Measurements from ENCODE around the gene IL4I1.

IL4I1 gene

GRCh38 chr19:49849433-49850220 is 47.1 kb downstream of the IL4I1 start:
- DNase-seq: no peak

GRCh38 chr19:49848938-49849337 is 47.7 kb downstream of the IL4I1 start:
- DNase-seq: no peak

GRCh38 chr19:49847731-49848696 is 48.7 kb downstream of the IL4I1 start:
- DNase-seq: no peak

GRCh38 chr19:49846408-49846807 is 50.3 kb downstream of the IL4I1 start:
- DNase-seq: no peak

GRCh38 chr19:49845414-49845813 is 51.3 kb downstream of the IL4I1 start:
- DNase-seq: no peak

GRCh38 chr19:49844138-49845095 is 52.3 kb downstream of the IL4I1 start:
- no peak for DNase-seq

- no peak for DNase-seq
Observed at GRCh38 chr19:49843265-49843664, 53.4 kb downstream of the IL4I1 start.

- no peak for DNase-seq
Observed at GRCh38 chr19:49840736-49841249, 55.9 kb downstream of the IL4I1 start.

GRCh38 chr19:49840321-49840720 is 56.4 kb downstream of the IL4I1 start:
- DNase-seq: no peak

- no peak for DNase-seq
Observed at GRCh38 chr19:49839713-49840112, 57.0 kb downstream of the IL4I1 start.
